Body of pancreas (tissue), 4 donors: ENCODE measurements around the gene C19orf47. TPM values are rescaled to one million over a fixed set of nuclear protein-coding genes. Genes with fewer than 3 reads are reported as not detected.

Experiments used
- ATAC-seq: fragments of 150-250 bp; one replicate; pipeline ENCODE4 v1.9.1; 2016
- DNase-seq, 4 donors: peaks; one replicate each; pipeline ENCODE4 v3.0.0-alpha.2; 2019
- H3K27ac ChIP-seq, 4 donors: fragments of 200-600 bp; sonication (generic); 1 replicate in 3 of 4; 2 replicates in 1 of 4; pipeline versions ENCODE4 v1.5.1 to v1.6.1; 2016 to 2019; ENCODE audit warnings: mild to moderate bottlenecking in 1 of 4, mixed read lengths in 1 of 4, moderate library complexity in 1 of 4
- H3K27me3 ChIP-seq, 2 donors: fragments of 200-600 bp; sonication (generic); one replicate each; pipeline ENCODE4 v1.6.0; 2016; ENCODE audit warnings: mild to moderate bottlenecking in 1 of 2
- H3K36me3 ChIP-seq, 2 donors: fragments of 200-600 bp; sonication (generic); replicated peaks in 1 of 2; 2 replicates each; pipeline ENCODE4 v1.5.1; 2016; ENCODE audit warnings: low read depth in 2 of 2; ENCODE audit not compliant: insufficient read depth in 1 of 2
- H3K4me1 ChIP-seq: fragments of 200-600 bp; sonication (generic); one replicate; pipeline ENCODE4 v1.6.0; 2016
- H3K4me3 ChIP-seq, 2 donors: fragments of 200-600 bp; sonication (generic); 1 replicate in 1 of 2; 2 replicates in 1 of 2; pipeline ENCODE4 v1.5.1; 2016 to 2019
- H3K9me3 ChIP-seq, 3 donors: fragments of 200-600 bp; sonication (generic); 1 replicate in 2 of 3; 2 replicates in 1 of 3; pipeline ENCODE4 v1.5.1; 2016
- POLR2A ChIP-seq, 3 donors: fragments of 450-650 bp; IDR thresholded peaks; one replicate each; pipeline ENCODE4 v1.6.1; 2016; ENCODE audit warnings: antibody characterized with exemption in 3 of 3, mild to moderate bottlenecking in 2 of 3
- WGBS, 2 donors: methylation state at CpG; one replicate each; pipeline ENCODE4 v1.1.5; 2017; 5-methylcytosine and 5-hydroxymethylcytosine counted together
- intact Hi-C: fragments of 100-400 bp; cut with DNase I; formaldehyde crosslinking; loops from one replicate; pipeline ENCODE4 v1.15.1; 2023
- total RNA-seq, 2 donors: library from RNA; depleted of rRNA; stranded (reverse); fragments of >200 nt; gene quantifications; one replicate each; pipeline ENCODE4 v1.1.0, GENCODE V29; 2016
- TF ChIP-seq, protein P1 (sequence below), 7 experiments: fragments of 450-650 bp in 4 of 7; fragments of 200-600 bp in 3 of 7; sonication (generic) in 3 of 7; IDR thresholded peaks; one replicate each; pipeline ENCODE4 v1.5.1; 2016 to 2019; ENCODE audit warnings: antibody characterized with exemption in 7 of 7

Gene C19orf47
- total RNA-seq, 2 donors from 2014 or later, result 3.9 to 19.8 TPM

GRCh38 chr19:40332669-40333068, 15.5 kb downstream of the C19orf47 start:
- intact Hi-C loops, result no loop called here
- no peak for TF ChIP-seq POLR2A (IDR thresholded peaks at IDR 0.05)
- TF ChIP-seq, protein P1, sequence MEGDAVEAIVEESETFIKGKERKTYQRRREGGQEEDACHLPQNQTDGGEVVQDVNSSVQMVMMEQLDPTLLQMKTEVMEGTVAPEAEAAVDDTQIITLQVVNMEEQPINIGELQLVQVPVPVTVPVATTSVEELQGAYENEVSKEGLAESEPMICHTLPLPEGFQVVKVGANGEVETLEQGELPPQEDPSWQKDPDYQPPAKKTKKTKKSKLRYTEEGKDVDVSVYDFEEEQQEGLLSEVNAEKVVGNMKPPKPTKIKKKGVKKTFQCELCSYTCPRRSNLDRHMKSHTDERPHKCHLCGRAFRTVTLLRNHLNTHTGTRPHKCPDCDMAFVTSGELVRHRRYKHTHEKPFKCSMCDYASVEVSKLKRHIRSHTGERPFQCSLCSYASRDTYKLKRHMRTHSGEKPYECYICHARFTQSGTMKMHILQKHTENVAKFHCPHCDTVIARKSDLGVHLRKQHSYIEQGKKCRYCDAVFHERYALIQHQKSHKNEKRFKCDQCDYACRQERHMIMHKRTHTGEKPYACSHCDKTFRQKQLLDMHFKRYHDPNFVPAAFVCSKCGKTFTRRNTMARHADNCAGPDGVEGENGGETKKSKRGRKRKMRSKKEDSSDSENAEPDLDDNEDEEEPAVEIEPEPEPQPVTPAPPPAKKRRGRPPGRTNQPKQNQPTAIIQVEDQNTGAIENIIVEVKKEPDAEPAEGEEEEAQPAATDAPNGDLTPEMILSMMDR (IDR thresholded peaks at IDR 0.05), result no peak
- 72 to 74% methylated on average over 5 to 6 of the region's 6 CpGs for WGBS, 2 donors
- no peaks in the 10 kb centered on the region for H3K27me3 ChIP-seq
- ATAC-seq, result peak; percentile 53
- no peaks in the 10 kb centered on the region for H3K4me1 ChIP-seq
- H3K4me3 ChIP-seq, result no peak overlapping the region
- no peaks in the 10 kb centered on the region for H3K9me3 ChIP-seq
- peaks cover 0 to 9% of the 10 kb centered on the region in 2 donors for H3K36me3 ChIP-seq
- DNase-seq, result no peak
- peak overlapping the region in 1 of 4 donors; percentile 46 for H3K27ac ChIP-seq

DNA sequence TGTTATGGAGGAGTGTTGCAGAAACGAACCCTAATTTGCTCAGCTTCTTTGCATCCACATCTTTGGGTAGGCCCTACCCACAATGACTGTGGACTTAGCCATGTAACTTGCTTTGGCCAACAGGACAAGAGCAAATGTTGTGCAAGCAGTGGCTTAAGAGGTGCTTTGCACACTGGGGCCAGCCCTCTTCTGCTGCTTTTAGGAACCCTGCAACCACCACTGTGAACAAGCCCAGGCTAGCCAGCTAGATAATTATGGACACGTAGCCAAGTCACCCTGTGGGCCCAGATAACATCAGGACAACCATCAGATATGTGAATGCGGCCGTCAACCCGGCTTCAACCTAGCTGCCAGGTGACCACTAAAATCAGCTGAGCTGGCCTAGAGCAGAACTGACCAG, 17.1 kb downstream of the C19orf47 start:
- ATAC-seq (no peak), DNase-seq (no peak)
- intact Hi-C loops, result no loop called here
- no peak overlapping the region for H3K4me3 ChIP-seq
- no peaks in the 10 kb centered on the region for H3K9me3 ChIP-seq
- WGBS, 2 donors, result 97% methylated on average over 5 of the region's 5 CpGs; no CpG with 5 or more reads in 1 of the 2 donors
- H3K27me3 ChIP-seq, result no peaks in the 10 kb centered on the region
- TF ChIP-seq POLR2A (IDR thresholded peaks at IDR 0.05), result no peak
- TF ChIP-seq, protein P1 (IDR thresholded peaks at IDR 0.05), result no peak
- H3K36me3 ChIP-seq, result peaks cover 0 to 12% of the 10 kb centered on the region in 2 donors
- no peaks in the 10 kb centered on the region for H3K4me1 ChIP-seq
- H3K27ac ChIP-seq, result no peak overlapping the region

GRCh38 chr19:40326201-40326600, 22.0 kb downstream of the C19orf47 start:
- no peaks in the 10 kb centered on the region for H3K27me3 ChIP-seq
- ATAC-seq (no peak), DNase-seq (no peak)
- TF ChIP-seq, protein P1 (IDR thresholded peaks at IDR 0.05), result no peak
- TF ChIP-seq POLR2A (IDR thresholded peaks at IDR 0.05), result no peak
- H3K9me3 ChIP-seq, result no peaks in the 10 kb centered on the region
- peaks cover 10 to 32% of the 10 kb centered on the region in 2 donors for H3K36me3 ChIP-seq
- no peak overlapping the region for H3K4me3 ChIP-seq
- no peaks in the 10 kb centered on the region for H3K4me1 ChIP-seq
- intact Hi-C loops, result no loop called here
- 92 to 93% methylated on average over 10 to 13 of the region's 14 CpGs for WGBS, 2 donors
- H3K27ac ChIP-seq, result no peak overlapping the region

- Histone ChIP-seq H3K9me3 (no peaks in the 10 kb centered on the region), H3K4me3 (no peak overlapping the region), H3K27me3 (no peaks in the 10 kb centered on the region), H3K4me1 (no peaks in the 10 kb centered on the region), H3K36me3 (peaks cover 10 to 32% of the 10 kb centered on the region in 2 donors), H3K27ac (no peak overlapping the region)
- no peak for TF ChIP-seq POLR2A (IDR thresholded peaks at IDR 0.05)
- TF ChIP-seq, protein P1 (IDR thresholded peaks at IDR 0.05), result no peak
- ATAC-seq (no peak), DNase-seq (no peak)
- WGBS, 2 donors, result 85 to 89% methylated on average over 11 to 13 of the region's 13 CpGs
- intact Hi-C loops, result no loop called here
These were observed 24.5 kb downstream of the C19orf47 start for GRCh38 chr19:40323705-40324104.

GRCh38 chr19:40322951-40323615, 25.1 kb downstream of the C19orf47 start:
- DNase-seq, result no peak
- H3K4me3 ChIP-seq, result no peak overlapping the region
- no peaks in the 10 kb centered on the region for H3K4me1 ChIP-seq
- H3K27ac ChIP-seq, result no peak overlapping the region
- ATAC-seq, result no peak
- 91 to 93% methylated on average over 12 to 15 of the region's 15 CpGs for WGBS, 2 donors
- TF ChIP-seq, protein P1 (IDR thresholded peaks at IDR 0.05), result no peak
- TF ChIP-seq POLR2A (IDR thresholded peaks at IDR 0.05), result no peak
- H3K36me3 ChIP-seq, result peaks cover 10 to 29% of the 10 kb centered on the region in 2 donors
- no peaks in the 10 kb centered on the region for H3K9me3 ChIP-seq
- intact Hi-C loops, result no loop called here
- no peaks in the 10 kb centered on the region for H3K27me3 ChIP-seq
